ENCODE results near the gene KAT2A.

The KAT2A gene

GRCh38 chr17:42094375-42095069, 26.6 kb downstream of the KAT2A start:
- no peak for DNase-seq (ENCODE audit: low read depth)

GRCh38 chr17:42092939-42093338, 28.2 kb downstream of the KAT2A start:
- no peak for DNase-seq (ENCODE audit: low read depth)

DNA sequence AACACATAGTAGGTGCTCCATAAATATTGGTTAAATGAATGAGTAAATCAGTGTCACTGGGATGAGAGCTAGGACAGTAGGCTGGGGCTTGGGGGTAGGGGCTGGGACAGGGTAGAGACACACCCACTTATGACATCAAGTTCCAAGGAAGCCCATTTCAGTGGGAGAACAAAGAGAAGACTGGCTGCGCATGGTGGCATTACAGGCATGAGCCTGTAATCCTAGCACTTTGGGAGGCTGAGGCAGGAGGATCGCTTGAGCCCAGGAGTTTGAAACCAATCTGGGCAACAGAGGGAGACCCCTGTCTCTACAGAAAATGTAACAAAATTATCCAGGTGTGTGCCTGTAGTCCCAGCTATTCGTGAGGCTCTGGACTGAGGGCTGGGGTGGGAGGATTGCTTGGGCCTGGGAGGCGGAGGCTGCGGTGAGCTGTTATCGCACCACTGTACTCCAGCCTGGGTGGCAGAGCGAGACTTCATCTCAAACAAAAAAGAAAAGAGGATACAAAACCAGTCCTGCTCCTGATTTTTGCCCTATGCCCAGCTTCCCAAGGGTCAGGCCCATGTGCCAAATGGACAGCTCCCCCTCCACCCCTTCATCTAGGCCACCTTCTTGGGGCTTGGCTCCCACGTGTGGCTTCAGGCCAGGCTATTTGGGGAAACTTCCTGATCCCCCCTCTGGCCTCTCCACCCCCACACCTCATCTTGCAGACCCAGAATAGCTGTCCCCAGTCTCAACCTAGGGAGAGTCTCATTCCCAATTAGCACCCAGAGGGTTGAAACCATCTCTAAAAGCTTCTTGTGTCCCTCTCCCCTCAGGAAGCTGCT, 30.0 kb downstream of the KAT2A start:
- DNase-seq (ENCODE audit: low read depth): no peak

GRCh38 chr17:42088736-42089135, 32.4 kb downstream of the KAT2A start:
- no peak for DNase-seq (ENCODE audit: low read depth)

DNA sequence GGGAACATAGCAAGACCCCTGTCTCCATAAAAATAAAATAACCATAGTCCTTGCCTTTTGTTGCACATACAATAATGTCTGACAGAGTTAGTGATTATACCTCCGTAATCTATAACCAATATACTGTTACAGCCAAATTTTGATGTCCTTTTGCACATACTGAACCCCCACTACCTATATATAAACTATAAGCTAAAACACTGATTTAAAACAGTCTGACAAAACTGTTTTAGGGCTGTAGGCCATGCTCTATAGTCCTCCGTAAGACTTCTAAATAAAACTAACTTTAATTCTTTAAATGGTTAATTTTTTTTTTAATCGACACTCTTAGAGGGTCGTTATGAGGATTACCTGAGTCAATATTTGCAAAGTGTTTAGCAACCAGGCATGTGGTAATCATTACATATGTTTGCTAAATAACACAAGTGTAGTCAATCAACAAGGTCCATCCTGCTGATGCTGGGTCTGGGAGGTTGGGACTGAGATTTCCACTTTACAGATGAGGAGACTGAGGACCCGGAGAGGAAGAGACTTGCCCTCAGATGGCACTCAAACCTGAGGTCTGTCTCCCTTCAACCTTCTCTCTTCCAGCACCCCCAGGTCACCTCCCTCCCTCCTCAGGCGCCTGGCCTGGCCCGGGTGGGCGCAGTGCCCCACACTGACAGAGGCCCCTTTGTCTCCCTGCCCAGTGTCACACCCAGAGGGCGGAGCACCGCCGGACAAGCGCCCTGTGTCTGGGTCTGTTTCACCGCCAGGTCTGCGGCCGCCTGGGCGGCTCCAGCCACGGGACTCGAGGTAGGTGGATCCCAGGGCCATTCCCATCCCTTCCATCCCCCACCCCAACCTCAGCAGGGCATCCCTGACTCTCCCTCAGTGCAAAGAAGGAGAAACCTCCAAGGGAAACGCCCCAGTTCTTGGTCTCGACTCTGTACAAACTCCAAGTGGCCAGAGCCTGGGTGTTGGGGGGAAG, 33.1 kb downstream of the KAT2A start:
- DNase-seq (ENCODE audit: low read depth): no peak

DNA sequence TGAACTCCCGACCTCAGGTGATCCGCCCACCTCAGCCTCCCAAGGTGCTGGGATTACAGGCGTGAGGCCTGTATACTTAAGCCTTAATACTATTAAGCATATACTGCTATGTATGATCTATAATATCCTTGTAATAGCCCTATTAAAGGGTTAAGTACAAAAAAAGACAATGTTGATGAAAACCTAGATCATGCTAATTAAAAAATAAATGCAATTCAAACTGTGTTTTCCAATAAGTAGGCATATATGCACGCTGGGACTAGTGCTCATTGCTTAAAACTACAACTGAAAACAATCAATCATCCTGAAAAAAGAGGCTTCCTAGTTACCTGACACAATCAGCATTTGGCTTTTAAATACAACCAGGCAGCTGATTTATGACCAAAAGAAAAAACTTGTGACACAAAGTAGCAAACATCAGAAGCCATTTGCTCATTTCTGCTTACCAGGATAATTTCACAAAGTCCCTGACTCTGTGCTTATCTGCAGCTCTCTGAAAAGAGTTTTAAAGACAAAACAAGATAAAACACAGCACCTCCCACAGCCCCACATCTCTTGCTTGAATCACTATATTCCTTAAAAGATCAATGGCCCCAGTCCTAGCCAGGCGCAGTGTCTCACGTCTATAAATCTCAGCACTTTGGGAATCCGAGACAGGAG, 34.0 kb downstream of the KAT2A start:
- DNase-seq (ENCODE audit: low read depth): no peak

- no peak for DNase-seq (ENCODE audit: low read depth)
Measured at GRCh38 chr17:42081516-42082129, 39.5 kb downstream of the KAT2A start.

DNA sequence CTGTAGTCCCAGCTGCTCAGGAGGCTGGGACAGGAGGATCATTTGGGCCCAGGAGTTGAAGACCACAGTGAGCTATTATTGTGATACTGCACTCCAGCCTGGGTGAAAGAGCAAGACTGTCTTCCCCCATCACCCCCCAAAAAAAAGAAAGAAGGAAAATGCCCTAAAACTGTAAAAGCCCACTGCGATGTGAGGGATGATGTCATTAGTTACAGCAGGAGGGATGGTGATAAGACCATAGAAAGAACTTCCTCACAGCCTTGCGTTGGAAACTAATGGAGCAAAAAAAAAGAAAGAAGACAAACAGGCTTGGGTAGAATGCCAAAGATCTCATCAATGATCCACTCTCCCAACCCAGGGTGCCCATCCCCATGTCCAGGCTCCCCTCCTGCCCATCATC, 41.6 kb downstream of the KAT2A start:
- no peak for DNase-seq (ENCODE audit: low read depth)

- DNase-seq (ENCODE audit: low read depth): no peak
Measured at GRCh38 chr17:42078396-42079043, 42.6 kb downstream of the KAT2A start.

DNA sequence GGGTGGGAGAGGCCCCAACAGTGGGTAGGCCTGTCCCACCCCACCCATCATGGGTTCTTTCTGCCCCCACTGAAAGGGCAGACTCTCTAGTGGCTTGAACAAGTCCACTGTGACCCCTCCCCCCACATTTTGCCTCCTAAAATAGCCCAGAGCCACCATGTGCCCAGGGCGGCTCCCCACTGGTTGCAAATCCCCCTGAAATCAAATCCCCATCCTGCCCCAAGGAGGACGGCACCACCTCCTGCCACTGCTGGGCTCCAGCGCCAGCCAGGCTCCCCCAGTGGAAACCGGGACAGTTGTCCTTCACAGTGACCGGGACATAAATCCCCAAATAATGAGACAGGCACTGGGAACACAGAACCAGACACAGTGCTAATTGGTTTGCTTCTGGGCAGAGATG, 43.4 kb downstream of the KAT2A start:
- no peak for DNase-seq (ENCODE audit: low read depth)

GRCh38 chr17:42076797-42077559, 44.2 kb downstream of the KAT2A start:
- DNase-seq (ENCODE audit: low read depth): no peak

GRCh38 chr17:42075789-42076188, 45.4 kb downstream of the KAT2A start:
- no peak for DNase-seq (ENCODE audit: low read depth)

GRCh38 chr17:42072323-42073187, 48.6 kb downstream of the KAT2A start:
- DNase-seq (ENCODE audit: low read depth): no peak

DNA sequence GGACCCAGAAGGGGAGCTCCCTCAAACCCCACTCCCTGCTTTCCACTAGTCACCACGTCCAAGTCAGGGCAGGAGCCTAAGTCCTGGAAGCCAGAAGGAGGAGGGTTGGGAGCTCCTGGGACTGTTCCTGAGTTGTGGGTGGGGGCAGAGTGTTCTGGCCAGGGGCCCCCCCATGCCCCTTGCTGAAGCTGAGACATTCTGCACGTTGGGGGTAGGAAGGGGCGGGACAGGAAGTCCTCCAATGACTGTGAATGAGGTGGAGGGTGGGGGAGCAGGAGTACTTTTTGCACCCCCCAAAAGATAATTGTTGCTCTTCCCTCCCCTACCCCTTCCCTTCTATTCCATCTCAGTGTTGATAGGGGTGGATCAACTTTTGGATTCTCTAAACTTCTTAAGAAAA, 49.4 kb downstream of the KAT2A start:
- DNase-seq (ENCODE audit: low read depth): no peak

- no peak for DNase-seq (ENCODE audit: low read depth)
Measured at GRCh38 chr17:42068979-42069378, 52.2 kb downstream of the KAT2A start.

- DNase-seq (ENCODE audit: low read depth): no peak
Measured at GRCh38 chr17:42067371-42068091, 53.6 kb downstream of the KAT2A start.

DNA sequence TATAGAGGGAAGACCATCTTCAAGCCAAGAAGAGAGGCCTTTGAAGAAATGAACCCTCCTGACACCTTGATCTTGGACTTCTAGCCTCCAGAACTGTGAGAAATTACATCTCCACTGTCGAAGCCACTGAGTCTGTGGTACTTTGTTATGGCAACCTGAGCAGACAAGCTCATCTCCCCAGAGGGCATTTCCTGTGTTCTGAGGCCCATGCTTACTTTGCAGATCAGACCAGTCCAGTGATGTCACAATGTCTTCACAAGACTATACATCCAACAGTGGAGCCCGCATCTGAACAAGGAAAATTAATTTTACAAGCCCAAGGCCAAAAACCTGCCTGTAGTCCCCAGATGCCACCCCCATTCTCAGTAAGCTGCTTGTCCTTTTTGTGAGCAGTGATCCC, 56.0 kb downstream of the KAT2A start:
- no peak for DNase-seq (ENCODE audit: low read depth)

Data from HS-5 (cell line).